HG03039 (cell line): ENCODE data around the gene ARSG.
"Not testable (repeated sequence)": the region's sequence is repeated elsewhere in the genome, so short reads cannot be mapped to it uniquely, and the experiment has no call there.

Source experiments
- ATAC-seq: cut with Tn5 transposase; IDR thresholded peaks from one replicate; pipeline ENCODE4 v1.9.1; 2021; ENCODE audit warnings: mild to moderate bottlenecking, moderate library complexity; ENCODE audit not compliant: unreplicated experiment

Gene ARSG

DNA sequence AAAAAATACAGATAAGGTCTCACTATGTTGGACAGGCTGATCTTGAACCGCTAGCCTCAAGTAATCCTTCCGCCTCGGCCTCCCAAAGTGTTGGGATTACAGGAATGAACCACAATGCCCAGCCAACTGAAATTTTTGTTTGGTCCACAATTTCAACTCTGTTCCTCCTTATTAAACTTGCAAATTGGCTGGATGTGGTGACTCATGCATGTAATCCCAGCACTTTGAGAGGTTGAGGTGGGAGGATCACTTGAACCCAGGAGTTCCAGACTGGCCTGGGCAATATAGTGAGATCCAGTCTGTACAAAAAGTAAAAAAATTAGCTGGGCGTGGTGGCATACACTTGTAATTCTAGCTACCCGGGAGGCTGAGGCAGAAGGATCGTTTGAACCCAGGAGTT is 13.4 kb downstream of the ARSG start:
- ATAC-seq: no peak

DNA sequence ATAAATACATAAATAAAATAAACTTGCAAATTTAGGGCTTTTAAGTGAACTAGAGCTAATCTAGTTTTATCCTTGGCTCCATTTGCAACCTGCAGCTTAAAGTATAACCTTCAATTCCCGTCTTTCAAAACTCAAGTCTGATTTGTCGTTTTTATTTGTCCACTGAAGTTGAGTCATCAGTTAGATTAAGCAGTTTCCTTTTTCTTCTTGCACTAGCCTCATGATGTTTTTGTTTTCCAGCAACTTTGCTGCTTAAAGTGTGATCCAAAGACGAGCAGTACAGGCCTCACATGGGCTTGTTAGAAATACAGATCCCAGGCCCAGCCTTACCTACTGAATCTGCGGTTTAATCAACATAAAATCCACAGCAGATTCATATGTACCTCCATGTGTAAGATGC is 13.8 kb downstream of the ARSG start:
- ATAC-seq: no peak

DNA sequence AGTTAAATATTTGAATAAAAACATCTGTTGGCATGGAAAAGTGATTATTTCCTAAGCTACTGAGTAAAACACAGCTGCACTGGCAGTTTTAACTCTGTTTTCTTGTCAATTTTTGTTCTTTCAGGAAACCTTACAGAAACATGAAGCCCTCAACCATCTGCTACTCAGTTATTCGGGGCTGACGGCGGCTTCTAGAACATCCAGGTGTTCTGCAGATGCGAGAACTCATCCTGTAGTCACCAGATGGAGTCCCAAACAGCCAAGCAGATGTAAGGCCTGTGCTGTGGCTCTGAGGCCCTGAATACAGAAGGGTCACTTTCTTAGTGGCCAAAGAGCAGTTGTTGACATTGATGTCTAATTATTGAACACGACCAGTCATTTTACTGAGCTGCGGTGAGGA is 15.5 kb downstream of the ARSG start:
- ATAC-seq: no peak

DNA sequence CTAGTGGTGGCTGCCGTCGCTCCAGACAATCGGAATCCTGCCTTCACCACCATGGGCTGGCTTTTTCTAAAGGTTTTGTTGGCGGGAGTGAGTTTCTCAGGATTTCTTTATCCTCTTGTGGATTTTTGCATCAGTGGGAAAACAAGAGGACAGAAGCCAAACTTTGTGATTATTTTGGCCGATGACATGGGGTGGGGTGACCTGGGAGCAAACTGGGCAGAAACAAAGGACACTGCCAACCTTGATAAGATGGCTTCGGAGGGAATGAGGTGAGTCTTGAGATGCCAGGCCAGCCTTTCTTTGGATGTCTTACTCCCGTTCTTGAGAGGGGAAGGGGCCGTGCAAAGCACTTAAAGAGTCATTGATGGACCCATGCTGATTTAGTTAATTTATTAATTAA is 16.1 kb downstream of the ARSG start:
- no peak for ATAC-seq

DNA sequence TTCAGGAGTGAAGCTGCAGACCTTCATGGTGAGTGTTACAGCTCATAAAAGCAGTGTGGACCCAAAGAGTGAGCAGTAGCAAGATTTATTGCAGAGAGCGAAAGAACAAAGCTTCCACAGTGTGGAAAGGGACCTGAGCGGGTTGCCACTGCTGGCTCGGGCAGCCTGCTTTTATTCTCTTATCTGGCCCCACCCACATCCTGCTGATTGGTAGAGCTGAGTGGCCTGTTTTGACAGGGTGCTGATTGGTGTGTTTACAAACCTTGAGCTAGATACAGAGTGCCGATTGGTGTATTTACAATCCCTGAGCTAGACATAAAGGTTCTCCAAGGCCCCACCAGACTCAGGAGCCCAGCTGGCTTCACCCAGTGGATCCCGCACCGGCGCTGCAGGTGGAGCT is 17.2 kb downstream of the ARSG start:
- ATAC-seq: not testable (repeated sequence)

DNA sequence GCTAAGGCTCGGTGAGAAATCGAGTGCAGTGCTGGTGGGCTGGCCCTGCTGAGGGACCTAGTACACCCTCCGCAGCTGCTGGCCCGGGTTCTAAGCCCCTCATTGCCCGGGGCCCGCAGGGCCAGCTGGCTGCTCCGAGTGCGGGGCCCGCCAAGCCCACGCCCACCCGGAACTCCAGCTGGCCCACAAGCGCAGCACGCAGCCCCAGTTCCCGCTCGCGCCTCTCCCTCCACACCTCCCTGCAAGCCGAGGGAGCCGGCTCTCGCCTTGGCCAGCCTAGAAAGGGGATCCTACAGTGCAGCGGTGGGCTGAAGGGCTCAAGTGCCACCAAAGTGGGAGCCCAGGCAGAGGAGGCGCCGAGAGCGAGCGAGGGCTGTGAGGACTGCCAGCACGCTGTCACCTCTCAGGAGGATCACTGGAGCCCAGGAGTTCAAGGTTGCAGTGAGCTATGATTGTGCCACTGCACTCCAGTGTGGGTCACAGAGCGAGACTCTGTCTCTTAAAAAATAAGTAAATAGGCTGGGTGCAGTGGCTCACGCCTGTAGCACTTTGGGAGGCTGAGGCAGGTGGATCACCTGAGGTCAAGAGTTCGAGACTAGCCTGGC is 17.9 kb downstream of the ARSG start:
- not testable (repeated sequence) for ATAC-seq

DNA sequence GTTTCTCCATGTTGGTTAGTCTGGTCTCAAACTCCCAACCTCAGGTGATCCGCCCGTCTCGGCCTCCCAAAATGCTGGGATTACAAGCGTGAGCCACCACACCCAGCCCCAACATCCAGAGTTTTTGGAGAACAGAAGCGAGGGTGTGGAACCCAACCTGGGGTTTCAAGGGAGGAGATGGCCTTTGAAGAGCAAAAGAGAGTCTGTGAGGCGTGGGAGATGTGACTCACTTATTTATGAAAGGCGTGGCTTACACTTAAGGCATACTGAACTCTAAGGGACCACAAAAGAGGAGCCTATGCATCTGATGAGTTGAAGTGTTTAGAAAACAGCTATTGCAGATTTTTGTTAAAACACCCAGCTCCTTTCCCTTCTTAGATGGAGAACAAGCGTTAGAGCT is 18.9 kb downstream of the ARSG start:
- ATAC-seq: no peak

DNA sequence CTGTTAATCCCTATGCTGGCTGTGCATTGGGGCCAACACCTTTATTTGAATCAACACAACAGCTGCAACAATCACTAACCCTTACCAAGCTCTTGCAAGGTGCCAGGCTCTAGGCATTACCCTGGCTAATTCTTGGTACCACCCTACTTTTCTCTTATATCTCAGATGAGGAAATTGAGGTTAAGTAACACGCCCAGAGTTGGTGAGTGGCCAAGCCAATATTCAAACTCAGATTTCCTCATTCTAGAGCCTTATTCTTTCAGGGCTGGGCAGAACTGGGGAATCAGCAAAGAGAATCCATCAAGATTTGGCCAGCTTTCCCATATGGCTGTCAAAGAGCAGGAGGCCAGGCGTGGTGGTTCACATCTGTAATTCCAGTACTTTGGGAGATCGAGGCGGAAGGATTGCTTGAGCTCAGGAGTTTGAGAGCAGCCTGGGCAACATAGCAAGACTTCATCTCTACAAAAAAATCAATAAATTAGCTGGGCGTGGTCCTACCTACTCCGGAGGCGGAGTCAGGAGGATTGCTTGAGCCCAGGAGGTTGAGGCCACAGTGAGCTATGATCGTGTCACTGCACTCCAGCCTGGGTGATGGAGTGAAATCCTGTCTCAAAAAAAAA is 23.7 kb downstream of the ARSG start:
- ATAC-seq: no peak

DNA sequence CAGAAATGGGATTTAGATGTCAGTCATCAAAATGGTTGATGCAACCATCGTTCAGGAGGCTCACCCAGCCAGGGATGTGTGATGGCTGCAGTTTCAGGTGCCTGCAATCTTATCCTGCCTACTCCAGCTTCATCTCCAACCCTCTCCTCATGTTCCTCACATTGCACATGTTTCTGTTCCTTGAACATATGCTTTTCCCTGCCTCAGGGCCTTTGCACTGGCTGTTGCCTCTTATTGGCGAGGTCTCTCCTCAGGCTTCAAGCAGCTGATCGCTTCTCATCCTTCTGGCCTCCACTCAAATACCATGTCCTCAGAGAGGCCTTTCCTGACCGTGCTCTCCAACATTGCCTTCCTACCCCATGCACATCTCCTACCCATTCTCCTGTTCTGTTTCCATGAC is 24.6 kb downstream of the ARSG start:
- ATAC-seq: no peak

DNA sequence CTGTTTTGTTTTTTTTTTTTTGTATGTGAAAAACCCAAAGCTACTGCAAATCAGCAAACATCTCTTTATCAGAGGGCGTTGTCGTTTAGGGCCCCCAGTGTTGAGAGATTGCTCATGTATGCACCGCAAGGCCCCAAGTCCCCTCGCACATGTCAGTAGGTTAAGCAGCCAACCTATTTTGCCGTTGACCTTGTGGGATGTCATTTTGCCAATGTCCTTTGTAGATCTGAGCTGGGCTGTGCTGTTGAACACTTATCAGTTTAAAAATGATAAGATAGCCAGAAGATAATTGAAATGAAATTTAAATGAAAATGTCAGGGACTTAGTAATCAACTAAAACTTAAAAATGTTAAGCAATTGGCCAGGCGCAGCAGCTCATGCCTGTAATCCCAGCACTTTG is 26.2 kb downstream of the ARSG start:
- no peak for ATAC-seq

DNA sequence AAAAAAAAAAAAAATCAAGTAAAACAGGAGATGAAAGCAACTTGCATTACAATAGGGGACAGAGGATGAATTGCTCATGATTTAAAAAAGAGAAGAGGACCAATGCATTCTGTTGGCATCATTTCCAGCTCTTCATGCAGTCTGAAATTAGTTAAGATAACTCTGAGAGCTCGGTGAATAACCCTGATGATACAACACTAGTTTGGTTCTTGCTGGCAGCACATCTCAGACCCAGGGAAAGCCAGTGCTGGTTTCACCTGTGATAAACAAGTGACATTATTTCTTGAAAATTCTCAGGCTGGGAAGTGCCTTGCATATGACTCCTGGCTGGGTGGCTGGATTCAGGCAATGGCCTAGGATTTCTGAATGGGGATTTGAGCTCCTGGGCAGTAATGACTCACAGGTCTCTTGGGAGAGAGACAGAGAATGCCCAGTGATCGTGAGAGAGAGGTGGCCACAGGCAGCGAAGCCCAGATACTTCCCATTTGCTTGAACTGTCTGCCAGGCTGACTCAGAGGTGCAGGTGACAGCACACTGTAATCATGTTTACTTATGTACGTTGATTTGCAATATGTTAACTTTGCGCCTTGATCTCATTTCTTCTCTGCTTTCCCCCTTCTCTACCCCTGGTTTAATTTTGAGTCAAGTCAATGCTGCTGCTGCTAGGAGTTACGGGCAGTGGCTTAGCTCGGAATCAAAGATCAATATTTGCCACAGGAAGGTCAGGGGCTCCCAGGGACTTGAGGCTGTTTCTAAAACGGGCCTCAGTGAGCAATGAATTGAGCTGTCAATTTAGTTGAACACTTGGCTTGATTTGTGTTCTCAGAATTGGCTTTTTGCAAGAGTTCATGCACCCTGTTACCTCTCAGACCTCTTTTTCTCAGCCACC is 27.1 kb downstream of the ARSG start:
- ATAC-seq: no peak

DNA sequence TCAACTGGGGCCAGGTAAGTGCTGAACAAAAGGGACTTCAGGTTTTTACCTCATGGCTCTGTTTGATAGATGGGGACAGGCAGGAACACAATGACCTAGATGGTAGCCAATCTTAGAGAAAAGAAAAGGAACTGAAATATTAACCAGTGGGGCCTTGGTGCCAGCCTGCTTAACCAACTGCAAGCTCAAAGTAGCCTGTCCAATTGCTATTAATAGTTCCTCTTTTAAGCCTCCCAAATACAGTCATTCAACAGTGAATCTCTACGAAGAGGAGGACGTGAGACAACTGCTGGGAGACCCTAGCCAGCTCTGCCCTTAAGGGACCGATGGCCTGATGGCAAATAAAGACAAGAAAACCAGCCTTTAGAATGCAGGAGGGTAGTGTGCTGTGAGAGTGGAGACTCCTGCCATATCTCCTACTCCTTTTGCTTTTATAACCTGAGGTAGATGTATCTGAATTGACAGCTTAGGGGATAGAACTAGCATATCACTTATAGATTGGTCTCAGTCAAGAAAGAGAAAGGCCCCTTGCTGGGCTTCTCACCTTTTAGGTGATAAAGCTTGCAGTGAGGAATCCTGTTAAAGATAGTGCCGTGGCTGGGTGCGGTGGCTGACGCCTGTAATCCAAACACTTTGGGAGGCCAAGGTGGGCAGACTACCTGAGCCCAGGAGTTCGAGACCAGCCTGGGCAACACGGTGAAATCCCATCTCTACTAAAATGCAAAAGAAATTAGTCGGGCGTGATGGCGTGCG is 28.3 kb downstream of the ARSG start:
- no peak for ATAC-seq

DNA sequence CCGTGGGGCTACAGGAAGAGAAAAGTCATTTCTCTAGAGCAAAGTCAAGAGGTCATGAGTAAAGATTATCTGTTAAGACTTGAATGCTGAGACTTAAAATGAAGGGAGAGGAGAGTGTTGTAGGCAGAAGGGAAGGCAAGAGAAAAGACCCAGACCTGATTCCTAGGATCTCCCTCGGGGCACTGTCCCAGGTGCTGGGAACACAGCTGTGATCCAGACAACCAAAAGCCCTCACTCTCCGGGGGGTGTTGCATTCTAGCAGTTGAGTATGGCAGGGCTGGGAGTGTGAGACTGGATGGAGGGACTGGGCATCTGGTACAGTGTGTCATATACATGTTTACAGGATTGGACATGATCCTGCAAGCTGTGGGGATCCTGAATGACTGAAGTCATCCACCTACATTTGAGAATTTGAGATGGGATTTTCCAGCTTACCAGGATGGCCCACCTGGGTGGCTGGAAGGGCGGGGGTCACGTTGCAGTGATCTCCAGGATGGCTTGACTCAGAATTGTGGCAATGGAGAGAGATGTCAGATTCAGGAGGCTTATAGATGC is 29.1 kb downstream of the ARSG start:
- no peak for ATAC-seq

DNA sequence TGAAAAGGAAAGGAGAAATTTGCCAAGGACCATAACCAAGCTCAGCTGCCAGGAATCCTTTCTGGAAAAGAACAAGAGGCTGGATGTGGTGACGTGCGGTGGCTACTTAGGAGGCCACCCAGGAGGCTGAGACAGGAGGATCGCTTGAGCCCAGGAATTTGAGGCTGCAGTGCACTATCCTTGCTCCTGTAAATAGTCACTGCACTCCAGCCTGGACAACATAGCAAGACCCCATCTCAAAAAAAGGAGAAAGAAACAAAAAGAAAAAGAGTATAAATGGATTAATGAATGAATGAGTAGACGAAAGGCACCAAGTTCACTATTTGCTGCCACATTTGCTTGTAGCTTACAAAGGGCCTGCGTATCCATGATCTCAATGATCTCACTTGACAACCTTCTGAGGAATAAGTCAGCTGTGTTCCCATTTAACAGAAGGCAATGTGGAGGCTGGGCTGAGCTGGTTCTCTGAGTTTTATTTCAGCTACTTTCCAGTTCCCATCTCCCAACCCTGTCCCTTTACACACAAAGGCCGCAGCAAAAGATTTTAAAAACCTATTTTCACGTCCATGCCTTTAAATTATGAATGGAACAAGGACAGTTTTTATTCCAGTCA is 29.8 kb downstream of the ARSG start:
- ATAC-seq: no peak

DNA sequence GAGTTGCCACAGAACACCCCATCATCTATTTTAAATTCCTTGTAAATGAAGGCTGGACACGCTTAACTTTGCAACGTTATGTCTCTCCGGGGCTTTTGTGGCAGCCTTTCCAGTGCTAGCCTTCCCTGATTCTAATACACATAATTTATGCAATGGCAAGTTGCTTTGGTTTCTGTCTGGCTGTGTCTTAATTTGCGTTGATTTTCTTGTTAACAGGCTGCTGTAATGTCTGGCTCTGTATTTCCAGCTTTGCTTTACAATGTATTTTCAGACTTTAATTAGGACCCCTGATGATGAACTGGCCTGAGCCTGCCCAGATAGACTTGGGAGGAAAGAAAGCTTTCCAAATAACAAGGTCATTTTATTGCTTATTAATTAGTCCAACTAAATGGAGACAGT is 30.3 kb downstream of the ARSG start:
- no peak for ATAC-seq

DNA sequence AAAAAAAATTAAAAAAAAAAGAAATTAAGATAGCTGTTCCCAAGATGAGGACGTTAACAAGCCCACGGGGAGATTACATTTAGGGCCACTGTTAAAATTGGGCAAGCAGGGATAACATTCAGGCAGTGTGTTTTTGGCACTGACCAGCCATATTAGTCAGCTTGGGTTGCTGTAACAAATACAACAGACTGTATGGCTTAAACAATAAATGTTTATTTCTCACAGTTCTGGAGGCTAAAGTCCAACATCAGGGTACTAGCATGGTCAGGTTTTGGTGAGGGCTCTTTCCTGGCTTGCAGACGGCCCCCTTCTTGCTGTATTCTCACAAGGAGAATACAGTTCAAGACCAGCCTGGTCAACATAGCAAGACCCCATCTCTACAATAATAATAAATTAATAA is 31.3 kb downstream of the ARSG start:
- no peak for ATAC-seq

DNA sequence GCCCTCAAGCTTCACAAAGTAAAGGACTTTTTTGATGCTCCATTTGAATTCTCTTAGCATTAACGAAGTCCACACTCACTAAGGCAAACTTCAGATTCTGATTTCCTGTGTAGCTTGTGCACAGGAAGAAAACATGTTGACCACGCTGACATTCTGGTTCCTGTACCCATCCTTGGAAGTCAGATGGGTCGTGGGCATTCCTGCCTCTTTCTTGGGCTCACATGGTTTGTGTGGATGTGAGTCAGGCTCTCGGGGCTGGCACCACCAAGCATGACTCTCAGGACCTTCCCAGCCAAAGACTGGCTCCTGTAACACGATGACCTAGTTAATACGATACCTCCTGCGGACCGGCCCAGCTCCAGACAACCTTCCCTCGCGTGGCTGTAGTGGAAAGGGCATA is 32.8 kb downstream of the ARSG start:
- ATAC-seq: no peak

DNA sequence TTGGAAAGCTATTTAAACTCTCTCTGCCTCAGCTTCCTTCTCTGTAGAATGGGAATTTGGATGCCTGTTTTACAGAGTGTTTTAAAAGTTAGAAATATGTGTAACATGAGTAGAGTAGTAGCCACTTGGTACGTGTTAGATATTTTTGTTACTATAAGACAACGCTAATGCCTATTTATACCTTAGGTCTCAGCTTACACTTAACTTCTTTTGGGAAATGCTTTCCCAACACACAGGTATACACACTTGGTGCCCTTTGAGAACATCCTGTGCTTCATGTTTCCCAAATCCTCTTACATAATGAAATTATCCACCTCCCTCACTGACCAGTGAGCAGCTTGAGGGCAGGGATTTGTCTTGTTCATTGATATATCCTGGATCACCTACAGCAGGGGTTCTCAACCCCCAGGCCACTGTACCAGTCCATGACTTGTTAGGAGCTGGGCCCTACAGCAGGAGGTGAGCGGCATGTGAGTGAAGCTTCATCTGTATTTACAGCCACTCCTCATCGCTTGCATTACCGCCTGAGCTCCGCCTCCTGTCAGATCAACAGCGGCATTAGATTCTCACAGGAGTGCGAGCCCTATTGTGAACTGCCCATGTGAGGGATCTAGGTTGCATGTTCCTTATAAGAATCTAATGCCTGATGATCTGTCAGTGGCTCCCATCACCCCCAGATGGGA is 33.5 kb downstream of the ARSG start:
- ATAC-seq: no peak

DNA sequence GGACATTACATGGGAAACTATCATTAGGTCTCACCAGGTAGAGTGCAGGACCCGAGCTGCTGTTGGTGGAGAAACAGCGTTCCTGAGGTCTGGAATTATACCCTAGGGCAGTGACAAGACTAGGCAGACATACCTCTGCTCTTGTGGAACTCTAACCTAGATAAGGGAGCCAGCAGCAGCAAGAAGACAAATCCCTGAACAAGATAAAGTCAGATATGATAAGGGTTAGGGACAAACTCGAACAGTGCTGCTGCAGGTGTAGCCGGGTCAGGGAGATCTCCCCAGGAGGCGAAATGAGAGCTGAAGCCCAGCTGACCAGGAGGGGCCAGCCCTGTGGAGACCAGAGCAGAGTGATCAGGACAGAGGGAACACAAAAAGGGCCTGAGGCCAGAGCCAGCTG is 34.7 kb downstream of the ARSG start:
- no peak for ATAC-seq

DNA sequence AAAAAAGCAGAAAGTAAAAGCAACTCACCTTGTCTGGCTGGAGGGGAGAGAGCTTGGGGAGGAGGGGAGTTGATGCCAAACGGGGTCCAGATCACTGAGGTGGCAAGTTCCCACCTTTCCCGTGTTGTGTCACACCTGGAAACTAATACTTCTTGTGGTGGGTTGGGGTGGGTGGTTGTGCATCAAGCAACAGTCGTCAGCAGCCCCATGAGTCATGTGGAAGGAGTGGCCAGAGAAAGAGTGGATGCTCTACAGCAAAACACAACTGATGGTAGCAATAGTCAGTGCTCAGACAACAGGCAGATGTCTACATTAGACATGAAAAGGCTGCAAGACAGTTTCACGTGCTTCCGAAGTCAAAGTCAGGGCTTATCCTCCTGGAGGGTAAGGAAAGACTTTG is 35.4 kb downstream of the ARSG start:
- no peak for ATAC-seq
